Progenitor cell of endocrine pancreas (in vitro differentiated cells): ENCODE measurements around the gene CELA2B. TPM values are rescaled to one million over a fixed set of nuclear protein-coding genes. Genes with fewer than 3 reads are reported as not detected.
"Not testable (repeated sequence)": the region's sequence is repeated elsewhere in the genome, so short reads cannot be mapped to it uniquely, and the experiment has no call there.

Experiments used
- DNase-seq: peaks from one replicate; pipeline ENCODE4 v3.0.0; 2021; ENCODE audit warnings: low spot score; ENCODE audit not compliant: unreplicated experiment
- H3K27ac Mint-ChIP-seq: 2 replicates; pipeline ENCODE4 v1.8.0; 2021; ENCODE audit warnings: mild to moderate bottlenecking, moderate library complexity, mixed read lengths
- H3K27me3 Mint-ChIP-seq: 2 replicates; pipeline ENCODE4 v1.8.0; 2021; ENCODE audit warnings: mixed read lengths
- H3K36me3 Mint-ChIP-seq: 2 replicates; pipeline ENCODE4 v1.8.0; 2022; ENCODE audit warnings: mixed read lengths; ENCODE audit not compliant: insufficient read depth
- H3K4me1 Mint-ChIP-seq: 2 replicates; pipeline ENCODE4 v1.8.0; 2021; ENCODE audit warnings: low read depth, mixed read lengths
- H3K4me3 Mint-ChIP-seq: 2 replicates; pipeline ENCODE4 v1.8.0; 2021; ENCODE audit warnings: low read depth, mild to moderate bottlenecking, moderate library complexity, mixed read lengths
- H3K9me3 Mint-ChIP-seq: 2 replicates; pipeline ENCODE4 v1.8.0; 2021; ENCODE audit warnings: low read depth, mixed read lengths
- CTCF ChIP-seq: fragments of 200-600 bp; sonication (generic); IDR thresholded peaks from one replicate; pipeline ENCODE4 v1.5.0; 2021; ENCODE audit warnings: antibody characterized with exemption, mild to moderate bottlenecking; ENCODE audit not compliant: unreplicated experiment
- long read RNA-seq: library from polyadenylated mRNA; unstranded; transcript quantifications from one replicate; pipeline ENCODE4 v2.0.0, GENCODE V29; 2020
- total RNA-seq: library from RNA; stranded (reverse); gene quantifications from 2 replicates; pipeline ENCODE4 v1.2.1, GENCODE V29; 2021

The CELA2B gene
- not detected in 2 replicates for total RNA-seq
- long read RNA-seq = 0 reads

- peak within 1 kb of the TSS; percentile 45 for H3K27ac Mint-ChIP-seq
- no peaks in the 10 kb centered on the region for H3K27me3 Mint-ChIP-seq
- no peaks in the 10 kb centered on the region for H3K36me3 Mint-ChIP-seq
- no peak for DNase-seq
- TF ChIP-seq CTCF = no peak
- no peak within 1 kb of the TSS for H3K4me3 Mint-ChIP-seq
- no peaks in the 10 kb centered on the region for H3K4me1 Mint-ChIP-seq
- no peaks in the 10 kb centered on the region for H3K9me3 Mint-ChIP-seq
Observed at GRCh38 chr1:15475752-15476314, at the start of gene CELA2B. Gene CELA2B, plus strand, starts transcription at chr1:15476104. Its CDS starts 22 bp downstream, at chr1:15476126.

DNA sequence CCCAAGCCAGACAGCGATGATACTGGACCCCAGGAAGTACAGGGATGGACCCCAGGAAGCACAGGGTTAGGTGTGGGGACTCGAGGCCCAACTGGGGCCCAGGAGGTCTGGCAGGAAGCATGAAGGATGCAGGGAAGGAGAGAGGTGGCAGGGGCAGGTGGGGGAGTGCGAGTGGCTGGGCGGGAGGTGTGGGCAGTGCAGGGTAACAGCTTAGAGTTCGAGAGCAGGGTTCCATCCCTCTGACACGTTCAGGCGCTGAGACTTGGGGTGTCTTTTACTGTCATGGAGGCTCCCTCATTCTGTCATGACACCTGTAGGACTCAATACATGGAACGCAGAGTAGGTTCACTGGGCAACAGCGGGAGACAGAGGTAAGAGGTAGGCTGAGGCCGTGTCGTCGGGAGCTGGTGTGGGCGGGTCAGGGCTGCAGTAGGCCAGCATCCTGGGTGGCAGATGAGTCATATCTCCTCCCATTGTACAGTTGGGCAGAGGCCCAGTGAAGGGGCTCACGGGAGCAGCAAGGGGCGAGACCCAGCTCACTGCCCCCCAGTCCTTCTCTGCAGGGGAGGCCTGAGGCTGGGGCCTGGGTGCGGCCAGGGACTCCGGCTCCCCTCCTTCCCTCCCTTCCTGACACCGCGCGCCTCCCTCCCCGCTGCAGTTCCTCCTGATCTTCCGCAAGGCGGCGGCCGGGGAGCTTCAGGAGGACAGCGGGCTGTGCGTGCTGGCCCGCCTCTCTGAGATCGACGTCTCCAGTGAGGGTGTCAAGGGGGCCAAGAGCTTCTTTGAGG lies 49.2 kb upstream of the CELA2B start:
- H3K4me3 Mint-ChIP-seq = no peak overlapping the region

DNA sequence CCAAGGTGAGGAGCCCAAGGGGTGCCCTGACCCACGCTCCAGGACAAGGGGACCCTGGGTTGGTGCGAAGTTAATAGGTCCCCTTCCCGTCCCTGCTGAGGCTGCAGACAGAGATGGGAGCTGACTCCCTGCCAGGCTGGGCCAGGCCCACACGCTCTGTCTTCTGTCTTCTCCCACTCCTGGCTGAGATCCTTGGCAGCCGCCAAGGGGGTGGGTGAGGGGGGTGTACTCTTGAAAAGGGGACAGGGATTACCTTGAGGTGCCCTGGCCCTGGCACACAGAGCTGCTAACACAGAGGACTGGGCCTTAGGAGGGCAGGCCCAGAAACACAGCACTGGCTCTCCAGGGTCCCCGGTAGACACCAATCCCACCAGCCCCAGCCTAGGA lies 48.6 kb upstream of the CELA2B start:
- Mint-ChIP-seq H3K27me3 (no peaks in the 10 kb centered on the region), H3K4me1 (peaks cover 15% of the 10 kb centered on the region), H3K4me3 (no peak overlapping the region), H3K9me3 (no peaks in the 10 kb centered on the region), H3K36me3 (peaks cover 4% of the 10 kb centered on the region), H3K27ac (no peak overlapping the region)
- DNase-seq = no peak
- TF ChIP-seq CTCF = no peak

More for the DNA sequence above, 49.2 kb upstream of the CELA2B start:
- no peak for TF ChIP-seq CTCF
- Mint-ChIP-seq H3K27me3 (no peaks in the 10 kb centered on the region), H3K9me3 (no peaks in the 10 kb centered on the region), H3K4me1 (peaks cover 14% of the 10 kb centered on the region), H3K27ac (peak overlapping the region; percentile 89), H3K36me3 (peaks cover 4% of the 10 kb centered on the region)
- DNase-seq = no peak

DNA sequence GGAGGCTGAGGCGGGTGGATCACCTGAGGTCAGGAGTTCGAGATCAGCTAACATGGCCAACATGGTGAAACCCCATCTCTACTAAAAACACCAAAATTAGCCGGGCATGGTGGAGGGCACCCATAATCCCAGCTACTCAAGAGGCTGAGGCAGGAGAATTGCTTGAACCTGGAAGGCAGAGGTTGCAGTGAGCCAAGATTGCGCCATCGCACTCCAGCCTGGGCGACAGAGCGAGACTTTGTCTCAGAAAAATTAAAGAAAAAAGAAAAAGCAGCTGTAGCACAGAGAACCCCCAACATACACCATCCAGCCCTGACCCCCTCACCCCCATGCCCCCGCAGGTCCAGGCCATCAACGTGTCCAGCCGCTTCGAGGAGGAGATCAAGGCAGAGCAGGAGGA lies 47.7 kb upstream of the CELA2B start:
- not testable (repeated sequence) for H3K27ac Mint-ChIP-seq, DNase-seq, H3K4me3 Mint-ChIP-seq, H3K36me3 Mint-ChIP-seq, H3K9me3 Mint-ChIP-seq, H3K27me3 Mint-ChIP-seq
- peaks cover 19% of the 10 kb centered on the region for H3K4me1 Mint-ChIP-seq

DNA sequence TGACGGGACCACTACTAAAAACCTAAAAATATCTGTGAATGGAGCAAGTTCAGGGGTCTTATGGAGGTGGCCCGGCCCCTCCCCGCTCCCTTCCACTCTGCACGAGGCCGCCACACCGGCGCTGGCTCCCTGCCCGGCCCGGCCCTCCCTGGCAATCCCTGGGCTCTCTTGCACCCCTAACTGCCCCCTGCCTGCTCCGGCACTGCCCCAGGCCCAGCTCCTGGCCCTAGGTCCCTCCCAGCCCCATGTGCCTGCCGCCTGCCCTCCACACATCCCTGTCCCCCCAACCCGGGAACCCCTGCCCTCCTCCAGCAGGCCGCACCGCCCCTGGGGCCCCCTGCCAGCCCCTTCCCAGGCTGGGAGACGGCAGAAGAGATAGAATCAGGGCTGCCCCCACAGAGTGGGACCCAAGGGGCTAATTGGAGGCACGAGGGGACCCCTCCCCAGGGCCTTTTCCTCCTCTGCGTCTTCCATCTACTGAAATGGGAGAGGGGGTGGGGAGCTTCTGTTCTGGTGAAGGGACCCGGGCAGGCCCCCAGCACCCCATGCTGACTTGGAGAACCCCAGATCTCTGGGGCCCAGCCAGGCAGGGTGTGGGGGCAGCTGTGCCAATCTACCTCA lies 47.0 kb upstream of the CELA2B start:
- Mint-ChIP-seq H3K9me3 (no peaks in the 10 kb centered on the region), H3K27ac (no peak overlapping the region), H3K4me1 (peaks cover 15% of the 10 kb centered on the region), H3K36me3 (peaks cover 4% of the 10 kb centered on the region), H3K27me3 (no peaks in the 10 kb centered on the region), H3K4me3 (no peak overlapping the region)
- no peak for TF ChIP-seq CTCF
- DNase-seq = no peak
